GM23338 (cell line): Measurements from ENCODE around the gene CPTP. TPM values are rescaled to one million over a fixed set of nuclear protein-coding genes. Genes with fewer than 3 reads are reported as not detected.

ENCODE experiments used
- ATAC-seq: fragments of 200-7000 bp; cut with Tn5 transposase; 3 replicates; pipeline ENCODE4 v1.9.1; 2020
- DNase-seq: peaks from one replicate; pipeline ENCODE4 v3.0.0-alpha.2; 2015; ENCODE audit warnings: low spot score
- H2AFZ ChIP-seq: fragments of 200-600 bp; sonication (generic); 2 replicates; pipeline ENCODE4 v1.8.0; 2016; ENCODE audit warnings: antibody characterized with exemption, mild to moderate bottlenecking, moderate library complexity
- H3F3A ChIP-seq: fragments of 200-600 bp; sonication (generic); replicated peaks from 2 replicates; pipeline ENCODE4 v1.8.0; 2017; ENCODE audit warnings: antibody characterized with exemption, mixed run types, low read depth
- H3K27ac ChIP-seq: fragments of 200-600 bp; sonication (generic); 2 replicates; pipeline ENCODE4 v1.6.1; 2016; ENCODE audit warnings: low read depth
- H3K27me3 ChIP-seq: fragments of 200-600 bp; sonication (generic); 2 replicates; pipeline ENCODE4 v1.8.0; 2016; ENCODE audit warnings: mild to moderate bottlenecking, mixed run types, moderate library complexity; ENCODE audit not compliant: insufficient read depth
- H3K36me3 ChIP-seq: fragments of 200-600 bp; sonication (generic); 2 replicates; pipeline ENCODE4 v1.8.0; 2016; ENCODE audit warnings: mild to moderate bottlenecking; ENCODE audit not compliant: insufficient read depth
- H3K4me1 ChIP-seq: fragments of 200-600 bp; sonication (generic); 2 replicates; pipeline ENCODE4 v1.8.0; 2016; ENCODE audit warnings: mild to moderate bottlenecking, moderate library complexity; ENCODE audit not compliant: insufficient read depth
- H3K4me2 ChIP-seq: fragments of 200-600 bp; sonication (generic); 2 replicates; pipeline ENCODE4 v1.7.1; 2017; ENCODE audit warnings: mixed run types
- H3K4me3 ChIP-seq: fragments of 200-600 bp; sonication (generic); 2 replicates; pipeline ENCODE4 v1.6.1; 2016; ENCODE audit warnings: mixed run types
- H3K79me2 ChIP-seq: fragments of 200-600 bp; sonication (generic); replicated peaks from 2 replicates; pipeline ENCODE4 v1.8.0; 2017; ENCODE audit warnings: mild to moderate bottlenecking; ENCODE audit not compliant: insufficient read depth
- H3K9me2 ChIP-seq: fragments of 200-600 bp; sonication (generic); 2 replicates; pipeline ENCODE4 v1.8.0; 2017; ENCODE audit not compliant: insufficient read depth
- H4K20me1 ChIP-seq: fragments of 200-600 bp; sonication (generic); replicated peaks from 2 replicates; pipeline ENCODE4 v1.8.0; 2017; ENCODE audit warnings: mild to moderate bottlenecking; ENCODE audit not compliant: insufficient read depth
- H3K27ac Mint-ChIP-seq: 2 replicates; pipeline ENCODE4 v1.8.0; 2020; ENCODE audit warnings: inconsistent platforms, mild to moderate bottlenecking, moderate library complexity, mixed read lengths
- H3K27me3 Mint-ChIP-seq: 3 replicates; pipeline ENCODE4 v1.8.0; 2022; ENCODE audit warnings: low read depth, mild to moderate bottlenecking, moderate library complexity, mixed read lengths, inconsistent platforms; ENCODE audit not compliant: insufficient read depth, poor library complexity
- H3K36me3 Mint-ChIP-seq: 3 replicates; pipeline ENCODE4 v1.8.0; 2021; ENCODE audit warnings: low read depth, mild to moderate bottlenecking, inconsistent platforms, moderate library complexity, mixed read lengths
- H3K4me1 Mint-ChIP-seq: 3 replicates; pipeline ENCODE4 v1.8.0; 2020; ENCODE audit warnings: mild to moderate bottlenecking, inconsistent platforms, mixed read lengths
- H3K4me3 Mint-ChIP-seq: 3 replicates; pipeline ENCODE4 v1.8.0; 2021; ENCODE audit warnings: moderate library complexity, mild to moderate bottlenecking, inconsistent platforms, mixed read lengths
- H3K9me3 Mint-ChIP-seq: 3 replicates; pipeline ENCODE4 v1.8.0; 2020; ENCODE audit warnings: moderate library complexity, mild to moderate bottlenecking, inconsistent platforms, mixed read lengths
- CREB1 ChIP-seq: fragments of 250-450 bp; sonication (Bioruptor Pico); IDR thresholded peaks from 2 replicates; pipeline ENCODE4 v1.5.0; 2020; ENCODE audit warnings: low read depth, mild to moderate bottlenecking, moderate library complexity
- EZH2 ChIP-seq: fragments of 200-600 bp; sonication (generic); IDR thresholded peaks from one replicate; pipeline ENCODE4 v1.8.0; 2017; ENCODE audit warnings: antibody characterized with exemption, mild to moderate bottlenecking, low read depth; ENCODE audit not compliant: unreplicated experiment
- JUNB ChIP-seq: IDR thresholded peaks from one replicate; pipeline ENCODE4 v1.6.1; 2016; ENCODE audit warnings: antibody characterized with exemption; ENCODE audit not compliant: unreplicated experiment
- NANOG ChIP-seq: IDR thresholded peaks from 2 replicates; pipeline ENCODE4 v1.6.1; 2016; ENCODE audit warnings: antibody characterized with exemption, borderline replicate concordance
- STAT1 ChIP-seq: IDR thresholded peaks from one replicate; pipeline ENCODE4 v1.6.1; 2016; ENCODE audit warnings: antibody characterized with exemption; ENCODE audit not compliant: unreplicated experiment
- ZNF114 ChIP-seq: fragments of 250-450 bp; sonication (Bioruptor Pico); IDR thresholded peaks from 2 replicates; pipeline ENCODE4 v1.5.0; 2020; ENCODE audit warnings: mild to moderate bottlenecking, moderate library complexity
- ZNF331 ChIP-seq: fragments of 250-450 bp; sonication (Bioruptor Pico); IDR thresholded peaks from 2 replicates; pipeline ENCODE4 v1.5.0; 2020; ENCODE audit warnings: low read depth, mild to moderate bottlenecking, moderate library complexity
- polyA plus RNA-seq: library from polyadenylated mRNA; unstranded; fragments of >200 nt; fragmentation: Nextera tagmentation; extraction: Ambion mirVana; gene quantifications from 2 replicates; pipeline ENCODE4 v1.2.1, GENCODE V29; 2016
- total RNA-seq: library from RNA; depleted of rRNA; stranded (reverse); fragments of >200 nt; shearing (Covaris generic); gene quantifications from 2 replicates; pipeline ENCODE4 v1.2.3, GENCODE V29; 2014
- TF ChIP-seq, protein P1 (sequence below): IDR thresholded peaks from one replicate; pipeline ENCODE4 v1.6.1; 2018; ENCODE audit warnings: antibody characterized with exemption; ENCODE audit not compliant: unreplicated experiment
- TF ChIP-seq, protein P2 (sequence below), 2 experiments: fragments of 200-600 bp in 1 of 2; sonication (generic) in 1 of 2; conservative IDR thresholded peaks; 2 replicates each; pipeline versions ENCODE4 v1.5.1 to v1.6.1; 2016 to 2017; ENCODE audit warnings: antibody characterized with exemption in 2 of 2, low read depth in 2 of 2, mild to moderate bottlenecking in 2 of 2, moderate library complexity in 1 of 2
- TF ChIP-seq, protein P3 (sequence below): IDR thresholded peaks from 2 replicates; pipeline ENCODE4 v1.6.1; 2016; ENCODE audit warnings: antibody characterized with exemption

Gene CPTP
- total and polyA plus RNA-seq, 2 experiments from 2014 or later, result 8.1 to 13.5 TPM

DNA sequence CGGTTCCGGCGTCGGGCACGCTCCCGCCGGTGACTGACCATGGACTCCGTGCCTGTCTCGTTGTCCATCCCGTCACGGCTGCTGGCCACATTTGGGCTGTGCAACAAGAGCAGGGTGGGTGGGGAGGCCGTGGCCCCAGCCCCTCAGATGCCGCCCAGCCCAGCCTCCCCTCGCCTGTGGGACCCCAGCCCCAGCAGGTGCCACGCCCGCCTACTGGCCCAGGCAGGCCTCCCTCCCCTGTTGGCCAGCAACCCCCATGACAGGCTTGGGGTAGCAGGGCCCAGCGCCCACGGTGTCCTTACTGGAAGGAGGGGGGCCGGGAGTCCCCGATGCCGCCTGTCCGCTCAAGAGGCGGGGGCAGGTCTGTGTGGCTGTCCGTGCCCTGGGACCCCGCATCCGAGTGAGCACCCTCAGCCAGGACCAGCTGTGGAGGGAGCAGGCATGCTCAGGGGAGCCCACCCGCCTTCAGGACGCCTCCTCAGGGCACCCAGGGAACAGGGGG is 17.5 kb downstream of the CPTP start:
- Mint-ChIP-seq H3K4me1 (peaks cover 5% of the 10 kb centered on the region), H3K9me3 (no peaks in the 10 kb centered on the region; the same call in 2 of the 3 replicates), H3K4me3 (no peak overlapping the region), H3K27ac (no peak overlapping the region), H3K27me3 (peaks cover 6% of the 10 kb centered on the region), H3K36me3 (peaks cover 18% of the 10 kb centered on the region)
- H3K9me2 ChIP-seq, result no peaks in the 10 kb centered on the region
- H3K27me3 ChIP-seq, result no peaks in the 10 kb centered on the region
- H3K4me3 ChIP-seq, result no peak overlapping the region
- peaks cover 10% of the 10 kb centered on the region for H3K79me2 ChIP-seq
- no peak overlapping the region for H3K27ac ChIP-seq
- ATAC-seq (no peak), DNase-seq (no peak)
- H4K20me1 ChIP-seq, result peaks cover 3% of the 10 kb centered on the region; the same call in 1 of the 2 replicates
- no peaks in the 10 kb centered on the region for H3K36me3 ChIP-seq
- H3K4me2 ChIP-seq, result no peak overlapping the region
- peaks cover 9% of the 10 kb centered on the region for H3F3A ChIP-seq
- no peaks in the 10 kb centered on the region for H3K4me1 ChIP-seq
- H2AFZ ChIP-seq, result no peak overlapping the region
- no peak for TF ChIP-seq STAT1
- TF ChIP-seq JUNB, result no peak
- TF ChIP-seq EZH2, result no peak
- no peak for TF ChIP-seq ZNF114
- TF ChIP-seq ZNF331, result no peak
- TF ChIP-seq, protein P1, sequence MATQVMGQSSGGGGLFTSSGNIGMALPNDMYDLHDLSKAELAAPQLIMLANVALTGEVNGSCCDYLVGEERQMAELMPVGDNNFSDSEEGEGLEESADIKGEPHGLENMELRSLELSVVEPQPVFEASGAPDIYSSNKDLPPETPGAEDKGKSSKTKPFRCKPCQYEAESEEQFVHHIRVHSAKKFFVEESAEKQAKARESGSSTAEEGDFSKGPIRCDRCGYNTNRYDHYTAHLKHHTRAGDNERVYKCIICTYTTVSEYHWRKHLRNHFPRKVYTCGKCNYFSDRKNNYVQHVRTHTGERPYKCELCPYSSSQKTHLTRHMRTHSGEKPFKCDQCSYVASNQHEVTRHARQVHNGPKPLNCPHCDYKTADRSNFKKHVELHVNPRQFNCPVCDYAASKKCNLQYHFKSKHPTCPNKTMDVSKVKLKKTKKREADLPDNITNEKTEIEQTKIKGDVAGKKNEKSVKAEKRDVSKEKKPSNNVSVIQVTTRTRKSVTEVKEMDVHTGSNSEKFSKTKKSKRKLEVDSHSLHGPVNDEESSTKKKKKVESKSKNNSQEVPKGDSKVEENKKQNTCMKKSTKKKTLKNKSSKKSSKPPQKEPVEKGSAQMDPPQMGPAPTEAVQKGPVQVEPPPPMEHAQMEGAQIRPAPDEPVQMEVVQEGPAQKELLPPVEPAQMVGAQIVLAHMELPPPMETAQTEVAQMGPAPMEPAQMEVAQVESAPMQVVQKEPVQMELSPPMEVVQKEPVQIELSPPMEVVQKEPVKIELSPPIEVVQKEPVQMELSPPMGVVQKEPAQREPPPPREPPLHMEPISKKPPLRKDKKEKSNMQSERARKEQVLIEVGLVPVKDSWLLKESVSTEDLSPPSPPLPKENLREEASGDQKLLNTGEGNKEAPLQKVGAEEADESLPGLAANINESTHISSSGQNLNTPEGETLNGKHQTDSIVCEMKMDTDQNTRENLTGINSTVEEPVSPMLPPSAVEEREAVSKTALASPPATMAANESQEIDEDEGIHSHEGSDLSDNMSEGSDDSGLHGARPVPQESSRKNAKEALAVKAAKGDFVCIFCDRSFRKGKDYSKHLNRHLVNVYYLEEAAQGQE, result no peak
- TF ChIP-seq, protein P2, sequence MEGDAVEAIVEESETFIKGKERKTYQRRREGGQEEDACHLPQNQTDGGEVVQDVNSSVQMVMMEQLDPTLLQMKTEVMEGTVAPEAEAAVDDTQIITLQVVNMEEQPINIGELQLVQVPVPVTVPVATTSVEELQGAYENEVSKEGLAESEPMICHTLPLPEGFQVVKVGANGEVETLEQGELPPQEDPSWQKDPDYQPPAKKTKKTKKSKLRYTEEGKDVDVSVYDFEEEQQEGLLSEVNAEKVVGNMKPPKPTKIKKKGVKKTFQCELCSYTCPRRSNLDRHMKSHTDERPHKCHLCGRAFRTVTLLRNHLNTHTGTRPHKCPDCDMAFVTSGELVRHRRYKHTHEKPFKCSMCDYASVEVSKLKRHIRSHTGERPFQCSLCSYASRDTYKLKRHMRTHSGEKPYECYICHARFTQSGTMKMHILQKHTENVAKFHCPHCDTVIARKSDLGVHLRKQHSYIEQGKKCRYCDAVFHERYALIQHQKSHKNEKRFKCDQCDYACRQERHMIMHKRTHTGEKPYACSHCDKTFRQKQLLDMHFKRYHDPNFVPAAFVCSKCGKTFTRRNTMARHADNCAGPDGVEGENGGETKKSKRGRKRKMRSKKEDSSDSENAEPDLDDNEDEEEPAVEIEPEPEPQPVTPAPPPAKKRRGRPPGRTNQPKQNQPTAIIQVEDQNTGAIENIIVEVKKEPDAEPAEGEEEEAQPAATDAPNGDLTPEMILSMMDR (conservative IDR thresholded peaks at IDR 0.05; ENCODE audit: low read depth in 2 of 2), result no peak
- TF ChIP-seq CREB1 (CRISPR knock-in tag), result no peak

DNA sequence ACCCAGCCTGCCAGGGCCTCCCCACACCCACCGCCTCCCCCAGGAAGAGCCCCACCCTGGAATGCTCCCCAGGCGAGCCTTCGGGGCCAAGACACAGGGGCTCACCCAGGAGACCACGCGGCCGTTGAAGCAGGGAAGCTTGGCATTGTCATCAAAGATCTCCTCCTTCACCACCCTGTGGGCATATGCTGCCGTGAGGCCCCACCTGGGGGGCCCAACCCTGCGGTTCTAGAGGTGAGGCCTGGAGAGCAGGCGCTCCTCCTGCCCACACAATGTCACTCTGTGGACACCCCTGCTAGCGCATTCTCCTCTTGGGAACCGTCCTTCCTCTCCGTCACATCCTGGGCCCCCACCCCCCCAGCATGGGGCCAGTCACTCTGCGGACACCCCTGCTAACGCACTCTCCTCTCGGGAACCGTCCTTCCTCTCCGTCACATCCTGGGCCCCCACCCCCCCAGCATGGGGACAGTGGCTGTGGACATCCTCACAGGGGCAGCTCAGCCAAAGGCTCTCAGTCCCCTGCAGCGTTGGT is 18.0 kb downstream of the CPTP start:
- H3F3A ChIP-seq, result peaks cover 11% of the 10 kb centered on the region
- peaks cover 9% of the 10 kb centered on the region for H3K4me1 Mint-ChIP-seq
- TF ChIP-seq EZH2 (no peak), NANOG (no peak), STAT1 (no peak), JUNB (no peak)
- TF ChIP-seq, protein P3, sequence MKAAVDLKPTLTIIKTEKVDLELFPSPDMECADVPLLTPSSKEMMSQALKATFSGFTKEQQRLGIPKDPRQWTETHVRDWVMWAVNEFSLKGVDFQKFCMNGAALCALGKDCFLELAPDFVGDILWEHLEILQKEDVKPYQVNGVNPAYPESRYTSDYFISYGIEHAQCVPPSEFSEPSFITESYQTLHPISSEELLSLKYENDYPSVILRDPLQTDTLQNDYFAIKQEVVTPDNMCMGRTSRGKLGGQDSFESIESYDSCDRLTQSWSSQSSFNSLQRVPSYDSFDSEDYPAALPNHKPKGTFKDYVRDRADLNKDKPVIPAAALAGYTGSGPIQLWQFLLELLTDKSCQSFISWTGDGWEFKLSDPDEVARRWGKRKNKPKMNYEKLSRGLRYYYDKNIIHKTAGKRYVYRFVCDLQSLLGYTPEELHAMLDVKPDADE, result no peak
- TF ChIP-seq, protein P2 (conservative IDR thresholded peaks at IDR 0.05; ENCODE audit: low read depth in 2 of 2), result no peak

More for the DNA sequence above, 18.0 kb downstream of the CPTP start:
- peaks cover 14% of the 10 kb centered on the region for H3K79me2 ChIP-seq
- no peak overlapping the region for H2AFZ ChIP-seq
- no peaks in the 10 kb centered on the region for H3K9me2 ChIP-seq
- H3K4me3 ChIP-seq, result no peak overlapping the region
- Mint-ChIP-seq H3K4me3 (no peak overlapping the region), H3K9me3 (no peaks in the 10 kb centered on the region; the same call in 2 of the 3 replicates), H3K36me3 (peaks cover 18% of the 10 kb centered on the region), H3K27me3 (peaks cover 6% of the 10 kb centered on the region), H3K27ac (no peak overlapping the region)
- peaks cover 4% of the 10 kb centered on the region; the same call in 1 of the 2 replicates for H3K4me1 ChIP-seq
- ATAC-seq (no peak), DNase-seq (no peak)
- no peak overlapping the region for H3K4me2 ChIP-seq
- no peak overlapping the region for H3K27ac ChIP-seq
- no peaks in the 10 kb centered on the region for H3K36me3 ChIP-seq
- H3K27me3 ChIP-seq, result no peaks in the 10 kb centered on the region
- H4K20me1 ChIP-seq, result peaks cover 3% of the 10 kb centered on the region
